Activated CD4-positive, CD25-positive, alpha-beta regulatory T cell treated with anti-CD3 and anti-CD28 coated beads, Interleukin-2, amount 50 U/mL, for 16 hours (primary cell): Measurements from ENCODE around the gene APOBEC3G.

ENCODE experiments used
- DNase-seq: peaks from one replicate; pipeline ENCODE4 v3.0.0-alpha.2; 2020; ENCODE audit warnings: low read depth, low spot score

Gene APOBEC3G

GRCh38 chr22:39091126-39092081, 14.3 kb downstream of the APOBEC3G start:
- no peak for DNase-seq

- no peak for DNase-seq
Measured at GRCh38 chr22:39092111-39092862, 15.2 kb downstream of the APOBEC3G start.

- no peak for DNase-seq
Measured at GRCh38 chr22:39094717-39095389, 17.8 kb downstream of the APOBEC3G start.

- no peak for DNase-seq
Measured at GRCh38 chr22:39095971-39096370, 18.9 kb downstream of the APOBEC3G start.

- DNase-seq = no peak
Measured at GRCh38 chr22:39097098-39098020, 20.3 kb downstream of the APOBEC3G start, which contains the start of gene APOBEC3H. Gene APOBEC3H (plus strand): TSS chr22:39097244. CDS start chr22:39100279, 3,035 bp downstream.

GRCh38 chr22:39098026-39098425, 21.0 kb downstream of the APOBEC3G start:
- DNase-seq = no peak

- DNase-seq = no peak
Measured at GRCh38 chr22:39098576-39098975, 21.5 kb downstream of the APOBEC3G start.

- no peak for DNase-seq
Measured at GRCh38 chr22:39101226-39101625, 24.2 kb downstream of the APOBEC3G start.

GRCh38 chr22:39103431-39103830, 26.4 kb downstream of the APOBEC3G start:
- DNase-seq = no peak

- no peak for DNase-seq
Measured at GRCh38 chr22:39106326-39106725, 29.3 kb downstream of the APOBEC3G start.

- DNase-seq = no peak
Measured at GRCh38 chr22:39108487-39108886, 31.4 kb downstream of the APOBEC3G start.

- DNase-seq = no peak
Measured at GRCh38 chr22:39109361-39109760, 32.3 kb downstream of the APOBEC3G start.

- DNase-seq = no peak
Measured at GRCh38 chr22:39110631-39111561, 33.8 kb downstream of the APOBEC3G start.

GRCh38 chr22:39114112-39114511, 37.0 kb downstream of the APOBEC3G start:
- no peak for DNase-seq

GRCh38 chr22:39115570-39115969, 38.5 kb downstream of the APOBEC3G start:
- DNase-seq = no peak

GRCh38 chr22:39115977-39116621, 39.0 kb downstream of the APOBEC3G start:
- DNase-seq = no peak

- peak; percentile 61 for DNase-seq
Measured at GRCh38 chr22:39117585-39118191, 40.6 kb downstream of the APOBEC3G start.

GRCh38 chr22:39120983-39121382, 43.9 kb downstream of the APOBEC3G start:
- no peak for DNase-seq
